Left colon (tissue), 2 donors: ENCODE results near the gene RB1. TPM values are rescaled to one million over a fixed set of nuclear protein-coding genes. Genes with fewer than 3 reads are reported as not detected.
A peak's percentile ranks its signal among the peaks of the same experiment; 100 is the strongest.

Experiments
- ATAC-seq: fragments of 200-7000 bp; cut with Tn5 transposase; one replicate; pipeline ENCODE4 v1.9.1; 2020; ENCODE audit warnings: mild to moderate bottlenecking, moderate library complexity
- DNase-seq, 2 donors: peaks; one replicate each; pipeline ENCODE4 v3.0.0-alpha.2; 2020
- intact Hi-C, 2 donors: fragments of 100-400 bp; cut with DNase I in 1 of 2; cut with micrococcal nuclease in 1 of 2; formaldehyde crosslinking; loops; one replicate each; pipeline versions ENCODE4 v1.11.2 to v1.14.0; 2022; cut with DNase I, micrococcal nuclease
- long read RNA-seq: library from polyadenylated mRNA; unstranded; transcript quantifications from one replicate; pipeline ENCODE4 v2.0.0, GENCODE V29; 2021
- total RNA-seq, 2 donors: library from RNA; stranded (reverse); fragmentation: NEBNext Ultra II Directional; extraction: Animal tissue kit (Norgen Biotek cat#: 25700); gene quantifications; one replicate each; pipeline ENCODE4 v1.2.1, GENCODE V29; 2021
- donor health status: DM: no; HTN: no; CAD: no.
- donor health status: DM: yes; HTN: yes; CAD: no.

RB1 gene
- 10 to 100 TPM; 23.0 to 26.3 TPM for total RNA-seq
- long read RNA-seq, full-length matches to known transcripts, result 12 of 18 reads
- long read RNA-seq, partial matches to known transcripts, result 4 of 18 reads
- long read RNA-seq, other reads (novel, unspliced or antisense), result 2 of 18 reads

GRCh38 chr13:48303359-48304142 lies at the start of gene RB1:
Gene RB1 (plus strand): TSS chr13:48303751. CDS start chr13:48303913, 162 bp downstream.
- ATAC-seq (peak; percentile 94), DNase-seq (peak; percentile 91 to 96)
- intact Hi-C loops, result loop anchor here in 1 of 2 donors (10.0 kb wide), 1 partner anchor 179 kb away; no protein-coding TSS in a partner anchor

GRCh38 chr13:48253849-48254248 lies 49.7 kb upstream of the RB1 start:
- DNase-seq (no peak), ATAC-seq (no peak)
- intact Hi-C loops, result no loop called here

- ATAC-seq (no peak), DNase-seq (no peak)
- intact Hi-C loops, result no loop called here
Measured at GRCh38 chr13:48255090-48255489, 48.5 kb upstream of the RB1 start.

- intact Hi-C loops, result no loop called here
- ATAC-seq (no peak), DNase-seq (no peak)
Measured at GRCh38 chr13:48255954-48256353, 47.6 kb upstream of the RB1 start.

GRCh38 chr13:48258002-48258401 lies 45.5 kb upstream of the RB1 start:
- peak; percentile 27 for ATAC-seq
- intact Hi-C loops, result no loop called here
- no peak for DNase-seq

GRCh38 chr13:48258430-48258829 lies 45.1 kb upstream of the RB1 start:
- ATAC-seq (no peak), DNase-seq (no peak)
- intact Hi-C loops, result no loop called here

GRCh38 chr13:48260970-48261369 lies 42.6 kb upstream of the RB1 start:
- intact Hi-C loops, result no loop called here
- DNase-seq (no peak), ATAC-seq (no peak)

GRCh38 chr13:48263196-48263595 lies 40.4 kb upstream of the RB1 start:
- intact Hi-C loops, result no loop called here
- ATAC-seq (no peak), DNase-seq (no peak)

- DNase-seq, result no peak
- ATAC-seq, result no peak
- intact Hi-C loops, result no loop called here
Measured at GRCh38 chr13:48264058-48264457, 39.5 kb upstream of the RB1 start.

- intact Hi-C loops, result no loop called here
- DNase-seq (no peak), ATAC-seq (no peak)
Measured at GRCh38 chr13:48265217-48265815, 38.2 kb upstream of the RB1 start.

GRCh38 chr13:48266150-48266549 lies 37.4 kb upstream of the RB1 start:
- no peak for DNase-seq
- intact Hi-C loops, result no loop called here
- no peak for ATAC-seq

- ATAC-seq, result no peak
- intact Hi-C loops, result no loop called here
Measured at GRCh38 chr13:48266701-48267639, 36.6 kb upstream of the RB1 start.

GRCh38 chr13:48268019-48268418 lies 35.5 kb upstream of the RB1 start:
- intact Hi-C loops, result no loop called here
- no peak for ATAC-seq
- DNase-seq, result no peak

More at GRCh38 chr13:48266701-48267639, 36.6 kb upstream of the RB1 start:
- no peak for DNase-seq

- no peak for ATAC-seq
- intact Hi-C loops, result no loop called here
- no peak for DNase-seq
Measured at GRCh38 chr13:48273346-48273745, 30.2 kb upstream of the RB1 start.

GRCh38 chr13:48275507-48275906 lies 28.0 kb upstream of the RB1 start:
- ATAC-seq, result no peak

GRCh38 chr13:48278806-48279205 lies 24.7 kb upstream of the RB1 start:
- no peak for ATAC-seq
- intact Hi-C loops, result no loop called here

More at GRCh38 chr13:48275507-48275906, 28.0 kb upstream of the RB1 start:
- intact Hi-C loops, result no loop called here
- DNase-seq, result no peak

GRCh38 chr13:48281556-48281955 lies 22.0 kb upstream of the RB1 start:
- ATAC-seq, result no peak
- no peak for DNase-seq
- intact Hi-C loops, result no loop called here

More at GRCh38 chr13:48278806-48279205, 24.7 kb upstream of the RB1 start:
- DNase-seq, result no peak

GRCh38 chr13:48291730-48292129 lies 11.8 kb upstream of the RB1 start:
- intact Hi-C loops, result no loop called here
- peak; percentile 40 for ATAC-seq
- no peak for DNase-seq

GRCh38 chr13:48292650-48293049 lies 10.9 kb upstream of the RB1 start:
- DNase-seq (no peak), ATAC-seq (peak; percentile 50)
- intact Hi-C loops, result no loop called here
